ENCODE results near the gene DDIAS.
"Not testable (repeated sequence)": the region's sequence is repeated elsewhere in the genome, so short reads cannot be mapped to it uniquely, and the experiment has no call there.

DDIAS gene

DNA sequence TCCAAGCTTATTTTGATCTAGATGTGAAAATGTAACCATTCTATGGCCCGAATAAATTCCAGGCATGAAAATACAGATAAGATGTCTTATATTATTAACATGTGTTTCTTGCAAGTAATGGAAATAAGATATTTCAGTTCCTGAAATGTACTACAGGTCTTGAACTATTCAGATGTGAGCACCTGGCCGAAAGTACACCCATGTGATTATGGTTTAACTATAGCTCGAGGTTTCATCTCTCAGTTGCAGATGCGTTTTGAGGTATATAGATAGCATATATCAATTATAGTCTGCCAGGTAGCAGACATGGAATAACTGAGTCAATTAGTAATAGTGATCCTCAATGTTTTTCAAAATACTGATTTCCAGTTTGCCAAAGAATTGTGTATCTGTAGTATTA, 68.3 kb downstream of the DDIAS start:
- DNase-seq: no peak

DNA sequence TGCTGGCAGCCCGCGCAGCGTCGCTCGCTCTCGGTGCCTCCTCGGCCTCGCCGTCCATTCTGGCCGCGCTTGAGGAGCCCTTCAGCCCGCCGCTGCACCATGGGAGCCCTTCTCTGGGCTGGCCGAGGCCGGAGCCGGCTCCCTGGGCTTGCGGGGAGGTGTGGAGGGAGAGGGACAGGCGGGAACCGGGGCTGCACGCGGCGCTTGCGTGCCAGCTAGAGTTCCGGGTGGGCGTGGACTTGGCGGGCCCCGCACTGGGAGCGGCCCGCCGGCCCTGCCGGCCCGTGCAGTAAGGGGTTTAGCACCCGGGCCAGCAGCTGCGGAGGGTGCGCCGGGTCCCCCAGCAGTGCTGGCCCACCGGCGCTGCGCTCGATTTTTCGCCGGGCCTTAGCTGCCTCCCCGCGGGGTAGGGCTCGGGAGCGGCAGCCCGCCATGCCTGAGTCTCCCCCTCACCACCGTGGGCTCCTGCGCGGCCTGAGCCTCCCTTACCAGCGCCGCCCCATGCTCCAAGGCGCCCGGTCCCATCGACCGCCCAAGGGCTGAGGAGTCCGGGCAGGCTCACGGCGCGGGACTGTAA, 69.1 kb downstream of the DDIAS start:
- not testable (repeated sequence) for DNase-seq

GRCh38 chr11:82971519-82971946, 70.0 kb downstream of the DDIAS start:
- DNase-seq: not testable (repeated sequence)

GRCh38 chr11:82972103-82972502, 70.6 kb downstream of the DDIAS start:
- no peak for DNase-seq

DNA sequence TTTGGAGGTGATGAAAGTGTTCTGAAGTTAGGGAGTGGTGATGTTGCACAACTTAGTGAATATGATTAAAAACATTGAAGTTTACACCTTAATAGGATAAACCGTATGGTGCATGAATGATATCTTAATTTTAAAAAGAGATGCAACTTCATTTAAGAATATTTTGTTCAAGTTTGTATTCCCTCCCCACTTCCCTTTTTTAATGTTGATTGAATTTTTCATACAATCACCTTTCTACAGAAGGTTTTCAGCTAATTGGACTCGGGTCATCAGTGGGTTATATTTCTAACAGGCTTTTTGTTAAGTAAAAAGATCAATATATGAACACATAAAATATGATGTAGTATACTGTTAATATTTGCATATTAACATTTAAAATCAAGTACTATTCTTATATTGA, 72.6 kb downstream of the DDIAS start:
- no peak for DNase-seq

- no peak for DNase-seq
Measured at GRCh38 chr11:82974851-82975250, 73.3 kb downstream of the DDIAS start.

- no peak for DNase-seq
Measured at GRCh38 chr11:82975882-82976281, 74.3 kb downstream of the DDIAS start.

- no peak for DNase-seq
Measured at GRCh38 chr11:82976786-82977185, 75.2 kb downstream of the DDIAS start.

DNA sequence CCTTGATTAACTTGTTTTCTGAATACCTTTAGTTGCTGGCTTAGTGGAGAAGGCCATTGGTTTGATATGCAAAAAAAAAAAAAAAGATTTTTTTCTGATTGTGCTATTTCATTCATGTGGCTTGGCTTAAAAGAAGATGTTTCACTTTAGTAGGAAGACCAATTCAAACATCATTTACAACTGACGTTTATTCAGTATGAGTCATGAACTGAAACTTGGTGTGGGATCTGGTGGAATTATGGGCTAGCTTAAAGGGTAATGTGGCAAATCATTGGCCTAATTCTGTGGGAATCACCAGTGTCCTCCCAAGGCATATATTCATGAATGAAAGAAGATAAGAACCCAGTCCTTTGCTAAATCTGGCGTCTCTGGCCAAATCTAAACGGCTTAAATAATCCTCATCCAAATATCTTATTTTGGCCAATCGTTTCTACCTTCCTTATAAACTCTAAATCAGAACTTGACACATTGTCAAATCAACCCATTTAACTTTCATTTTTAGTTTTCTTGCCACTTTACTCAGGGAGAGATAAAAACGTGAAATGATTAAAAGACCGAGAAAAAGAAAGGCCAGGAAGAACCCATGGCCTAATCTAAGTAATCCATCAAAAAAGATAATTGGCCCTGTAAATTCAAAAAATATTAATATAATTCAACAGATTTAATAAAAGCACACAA, 77.0 kb downstream of the DDIAS start:
- DNase-seq: no peak

DNA sequence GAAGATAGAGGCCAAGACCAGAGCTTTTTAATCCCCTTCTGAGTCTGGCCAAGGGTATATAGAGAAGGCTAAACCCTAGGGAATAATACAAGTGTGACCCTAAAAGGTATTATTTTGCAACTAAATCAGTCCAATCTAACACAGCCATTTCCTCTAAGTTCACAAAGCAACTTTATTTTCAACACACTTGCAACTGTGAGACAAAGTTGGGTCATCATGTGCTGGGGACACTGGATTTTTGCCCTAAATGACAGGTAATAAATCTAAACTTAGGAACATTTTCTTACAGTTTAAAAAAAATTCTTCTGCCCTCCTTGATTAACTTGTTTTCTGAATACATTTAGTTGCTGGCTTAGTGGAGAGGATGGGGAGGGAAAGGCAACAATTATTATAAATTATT, 78.3 kb downstream of the DDIAS start:
- DNase-seq: no peak

DNA sequence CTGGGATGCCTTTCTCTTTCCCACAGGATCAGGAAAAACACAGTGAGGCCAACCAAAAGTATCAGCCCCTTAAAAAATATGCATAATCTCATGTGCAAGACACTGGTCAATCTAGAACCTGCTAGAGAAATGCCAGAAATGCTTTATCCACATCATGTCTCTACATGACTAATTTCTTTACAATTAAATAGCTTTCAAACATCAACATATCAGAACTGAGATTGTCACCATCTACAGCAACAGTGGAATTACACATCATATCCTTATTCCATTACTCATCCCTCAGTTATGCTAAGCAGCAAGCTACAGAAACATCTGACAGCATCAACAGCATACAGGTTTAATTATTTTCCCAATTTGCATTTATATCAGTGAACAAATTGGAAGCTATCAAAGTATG, 78.8 kb downstream of the DDIAS start:
- DNase-seq: no peak

GRCh38 chr11:82980947-82981346, 79.4 kb downstream of the DDIAS start:
- no peak for DNase-seq

- no peak for DNase-seq
Measured at GRCh38 chr11:82981852-82982251, 80.3 kb downstream of the DDIAS start.
